RWPE2 (cell line): ENCODE measurements around the gene ERBB4.

Experiments
- ATAC-seq: fragments of 200-7000 bp; cut with Tn5 transposase; 3 replicates; pipeline ENCODE4 v1.9.1; 2021; ENCODE audit warnings: low read depth
- DNase-seq: peaks from one replicate; pipeline ENCODE4 v3.0.0-alpha.2; 2020; ENCODE audit warnings: low spot score
- H3K27ac ChIP-seq: fragments of 450-650 bp; 2 replicates; pipeline ENCODE4 v1.5.1; 2017; ENCODE audit warnings: mild to moderate bottlenecking; ENCODE audit not compliant: poor library complexity, severe bottlenecking
- H3K27me3 ChIP-seq: fragments of 250-450 bp; sonication (Bioruptor Pico); 2 replicates; pipeline ENCODE4 v1.5.1; 2021; ENCODE audit warnings: mild to moderate bottlenecking, moderate library complexity; ENCODE audit not compliant: insufficient read depth, poor library complexity, severe bottlenecking
- H3K36me3 ChIP-seq: fragments of 250-450 bp; sonication (Bioruptor Pico); 2 replicates; pipeline ENCODE4 v1.5.1; 2020; ENCODE audit warnings: low read depth, mild to moderate bottlenecking, moderate library complexity
- H3K4me1 ChIP-seq: fragments of 250-450 bp; sonication (Bioruptor Pico); 2 replicates; pipeline ENCODE4 v1.5.1; 2021; ENCODE audit warnings: mild to moderate bottlenecking, moderate library complexity; ENCODE audit not compliant: insufficient read depth, poor library complexity, severe bottlenecking
- H3K4me3 ChIP-seq: fragments of 250-450 bp; sonication (Bioruptor Pico); 2 replicates; pipeline ENCODE4 v1.5.1; 2021; ENCODE audit warnings: mild to moderate bottlenecking, moderate library complexity; ENCODE audit not compliant: severe bottlenecking
- H3K9me3 ChIP-seq: fragments of 250-450 bp; sonication (Bioruptor Pico); 2 replicates; pipeline ENCODE4 v1.5.1; 2021; ENCODE audit warnings: mild to moderate bottlenecking, moderate library complexity; ENCODE audit not compliant: severe bottlenecking
- TF ChIP-seq, protein P1 (sequence below): fragments of 450-650 bp; IDR thresholded peaks from one replicate; pipeline ENCODE4 v1.5.1; 2017; ENCODE audit warnings: mild to moderate bottlenecking, moderate library complexity; ENCODE audit not compliant: poor library complexity, severe bottlenecking

Gene ERBB4

DNA sequence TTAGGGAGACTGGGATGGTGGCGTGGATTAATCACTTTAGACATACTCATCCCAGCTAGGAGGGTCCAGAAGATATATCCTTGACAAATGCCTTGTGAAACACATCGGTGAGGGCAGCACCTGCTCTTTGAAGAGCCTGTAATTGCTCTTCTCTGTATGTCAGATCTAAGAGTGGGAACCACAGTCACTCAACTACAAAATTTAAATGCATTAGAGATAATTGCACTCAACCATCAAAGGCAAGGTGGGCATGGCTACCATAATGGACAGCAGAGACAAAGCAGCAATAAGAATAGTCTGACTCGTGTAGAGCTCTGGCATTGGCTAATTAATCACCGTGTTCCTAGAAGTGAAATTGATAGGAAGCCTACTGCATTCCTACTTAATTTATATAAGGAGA lies 96.8 kb downstream of the ERBB4 start:
- ATAC-seq (no peak), DNase-seq (no peak)
- H3K27ac ChIP-seq, result no peak overlapping the region
- H3K4me3 ChIP-seq, result no peak overlapping the region
- no peaks in the 10 kb centered on the region for H3K36me3 ChIP-seq
- no peaks in the 10 kb centered on the region for H3K4me1 ChIP-seq
- TF ChIP-seq, protein P1, sequence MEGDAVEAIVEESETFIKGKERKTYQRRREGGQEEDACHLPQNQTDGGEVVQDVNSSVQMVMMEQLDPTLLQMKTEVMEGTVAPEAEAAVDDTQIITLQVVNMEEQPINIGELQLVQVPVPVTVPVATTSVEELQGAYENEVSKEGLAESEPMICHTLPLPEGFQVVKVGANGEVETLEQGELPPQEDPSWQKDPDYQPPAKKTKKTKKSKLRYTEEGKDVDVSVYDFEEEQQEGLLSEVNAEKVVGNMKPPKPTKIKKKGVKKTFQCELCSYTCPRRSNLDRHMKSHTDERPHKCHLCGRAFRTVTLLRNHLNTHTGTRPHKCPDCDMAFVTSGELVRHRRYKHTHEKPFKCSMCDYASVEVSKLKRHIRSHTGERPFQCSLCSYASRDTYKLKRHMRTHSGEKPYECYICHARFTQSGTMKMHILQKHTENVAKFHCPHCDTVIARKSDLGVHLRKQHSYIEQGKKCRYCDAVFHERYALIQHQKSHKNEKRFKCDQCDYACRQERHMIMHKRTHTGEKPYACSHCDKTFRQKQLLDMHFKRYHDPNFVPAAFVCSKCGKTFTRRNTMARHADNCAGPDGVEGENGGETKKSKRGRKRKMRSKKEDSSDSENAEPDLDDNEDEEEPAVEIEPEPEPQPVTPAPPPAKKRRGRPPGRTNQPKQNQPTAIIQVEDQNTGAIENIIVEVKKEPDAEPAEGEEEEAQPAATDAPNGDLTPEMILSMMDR, result no peak
- no peaks in the 10 kb centered on the region for H3K9me3 ChIP-seq
- H3K27me3 ChIP-seq, result no peaks in the 10 kb centered on the region

DNA sequence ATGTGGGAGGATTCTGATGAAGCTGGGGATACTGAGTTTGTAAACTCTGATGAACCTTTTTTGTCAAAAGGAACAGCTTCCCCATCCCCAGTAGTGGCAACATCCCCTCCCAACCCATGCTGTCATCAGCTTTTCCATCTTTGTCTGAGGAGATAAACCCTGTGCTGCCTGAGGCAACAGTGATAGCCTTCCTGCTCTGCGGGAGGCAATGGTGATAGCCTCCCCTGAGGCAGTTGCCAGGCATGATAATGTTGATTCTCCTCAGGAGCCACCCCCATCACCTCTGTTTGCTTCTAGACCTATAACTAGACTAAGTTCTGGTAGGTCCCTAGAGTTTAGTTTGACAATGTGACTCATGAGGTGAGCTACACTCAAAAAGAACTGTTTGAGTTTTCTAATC lies 97.5 kb downstream of the ERBB4 start:
- TF ChIP-seq, protein P1, result no peak
- Histone ChIP-seq H3K27me3 (no peaks in the 10 kb centered on the region), H3K36me3 (no peaks in the 10 kb centered on the region), H3K4me1 (no peaks in the 10 kb centered on the region), H3K9me3 (no peaks in the 10 kb centered on the region), H3K4me3 (no peak overlapping the region), H3K27ac (no peak overlapping the region)
- DNase-seq (no peak), ATAC-seq (no peak)

DNA sequence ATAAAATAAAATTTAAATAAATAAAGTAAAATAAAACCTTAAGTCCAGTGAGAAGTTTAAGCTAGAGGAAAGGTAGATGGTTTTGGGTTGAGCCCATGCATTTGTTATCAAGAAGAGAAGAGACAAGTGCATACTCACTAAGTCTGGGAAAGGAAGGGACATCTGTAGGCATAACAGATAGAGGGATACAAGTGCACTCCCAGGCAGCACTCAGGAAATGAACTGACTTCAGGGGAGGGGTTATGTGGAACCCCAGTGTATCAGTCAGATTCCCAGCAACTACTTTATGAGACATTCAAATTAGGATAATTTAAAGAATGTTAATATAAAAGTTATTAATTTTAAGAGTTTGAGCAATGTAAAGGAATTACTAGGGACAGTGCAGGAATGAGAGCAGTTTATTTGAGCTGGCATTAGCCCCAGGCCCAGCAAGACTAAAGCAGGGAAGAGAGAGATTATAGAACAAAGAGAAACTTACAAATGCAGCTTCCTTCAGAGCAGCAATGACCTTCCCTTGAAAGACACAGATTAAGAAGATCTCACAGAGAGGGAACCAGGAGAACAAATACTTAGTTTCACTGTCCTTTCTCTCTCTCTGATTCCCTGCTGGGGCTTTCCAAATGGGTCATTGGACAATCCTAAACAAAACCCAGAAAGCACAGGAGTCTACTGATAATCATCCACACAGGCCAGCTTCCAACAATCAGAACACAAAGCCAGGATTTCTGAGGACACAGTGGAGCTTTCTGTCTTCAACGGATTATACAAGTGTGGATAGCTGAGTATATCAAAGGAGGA lies 109.7 kb downstream of the ERBB4 start:
- ATAC-seq (no peak), DNase-seq (no peak)
- H3K9me3 ChIP-seq, result no peaks in the 10 kb centered on the region
- H3K36me3 ChIP-seq, result no peaks in the 10 kb centered on the region
- TF ChIP-seq, protein P1, result no peak
- no peak overlapping the region for H3K27ac ChIP-seq
- H3K4me1 ChIP-seq, result no peaks in the 10 kb centered on the region
- no peak overlapping the region for H3K4me3 ChIP-seq
- no peaks in the 10 kb centered on the region for H3K27me3 ChIP-seq

DNA sequence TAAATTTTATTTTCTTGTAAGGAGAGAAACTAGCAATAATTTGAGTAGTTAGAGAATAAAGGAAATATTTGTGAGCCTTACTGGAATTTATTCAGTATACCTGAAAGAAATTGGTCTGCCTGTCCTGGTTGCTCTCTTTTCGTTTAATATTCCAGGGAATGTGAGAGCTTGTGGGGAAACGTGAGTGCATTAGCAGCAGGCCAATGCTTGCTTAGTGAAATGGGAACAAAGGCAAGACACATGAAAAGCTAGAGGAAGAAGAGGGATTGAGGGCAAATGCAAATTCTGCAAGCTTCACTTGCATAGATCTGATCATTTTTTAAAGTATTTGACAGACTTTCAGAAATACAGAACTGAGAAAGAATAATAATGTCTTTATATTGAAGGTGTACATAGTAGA lies 111.0 kb downstream of the ERBB4 start:
- H3K27ac ChIP-seq, result no peak overlapping the region
- DNase-seq (no peak), ATAC-seq (no peak)
- H3K4me3 ChIP-seq, result no peak overlapping the region
- TF ChIP-seq, protein P1, result no peak
- H3K9me3 ChIP-seq, result no peaks in the 10 kb centered on the region
- no peaks in the 10 kb centered on the region for H3K36me3 ChIP-seq
- H3K27me3 ChIP-seq, result no peaks in the 10 kb centered on the region
- no peaks in the 10 kb centered on the region for H3K4me1 ChIP-seq

DNA sequence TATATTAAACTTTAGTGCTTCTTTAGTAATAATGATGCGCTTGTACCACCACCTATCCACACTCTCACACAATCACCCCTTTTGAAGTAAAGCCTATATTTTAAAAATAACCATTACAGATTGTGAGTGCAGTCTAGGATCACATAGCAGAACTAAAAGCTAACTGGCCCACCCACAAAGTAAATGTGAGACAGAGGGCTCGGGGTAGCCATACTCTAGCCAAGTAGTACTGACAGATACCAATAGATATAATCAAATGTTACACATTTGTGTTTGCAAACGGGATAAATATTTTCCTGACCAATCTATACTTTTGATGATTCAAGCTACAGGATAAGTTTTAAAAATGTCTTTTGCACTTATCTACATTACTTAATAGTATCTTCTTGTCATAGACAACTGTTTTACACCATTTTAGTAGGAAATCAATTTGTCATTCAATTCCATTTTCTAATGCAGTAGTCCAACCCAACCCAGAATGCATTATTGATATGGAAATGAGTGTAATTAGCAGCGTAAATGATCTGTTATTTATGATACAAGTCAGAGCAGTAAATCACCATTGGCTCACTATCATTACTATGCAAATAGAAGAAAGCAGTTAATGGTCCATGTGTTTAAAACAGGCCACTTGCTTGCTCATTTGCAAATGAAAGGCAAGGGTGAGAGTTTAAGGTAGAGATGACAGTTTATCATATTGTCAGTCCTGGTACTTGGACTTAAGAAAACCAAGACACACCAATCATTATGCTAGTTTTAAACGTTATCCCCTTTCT lies 111.8 kb downstream of the ERBB4 start:
- no peak for DNase-seq
- Histone ChIP-seq H3K4me1 (no peaks in the 10 kb centered on the region), H3K27ac (no peak overlapping the region), H3K27me3 (no peaks in the 10 kb centered on the region), H3K36me3 (no peaks in the 10 kb centered on the region), H3K9me3 (no peaks in the 10 kb centered on the region), H3K4me3 (no peak overlapping the region)
- TF ChIP-seq, protein P1, result no peak
- no peak for ATAC-seq
